SHP77 (cell line): Measurements from ENCODE around the gene CORO7.

ENCODE experiments used
- DNase-seq, 2 experiments: peaks; one replicate each; lab custom pipeline; 2025; lab: John Stamatoyannopoulos, UW

Gene CORO7

DNA sequence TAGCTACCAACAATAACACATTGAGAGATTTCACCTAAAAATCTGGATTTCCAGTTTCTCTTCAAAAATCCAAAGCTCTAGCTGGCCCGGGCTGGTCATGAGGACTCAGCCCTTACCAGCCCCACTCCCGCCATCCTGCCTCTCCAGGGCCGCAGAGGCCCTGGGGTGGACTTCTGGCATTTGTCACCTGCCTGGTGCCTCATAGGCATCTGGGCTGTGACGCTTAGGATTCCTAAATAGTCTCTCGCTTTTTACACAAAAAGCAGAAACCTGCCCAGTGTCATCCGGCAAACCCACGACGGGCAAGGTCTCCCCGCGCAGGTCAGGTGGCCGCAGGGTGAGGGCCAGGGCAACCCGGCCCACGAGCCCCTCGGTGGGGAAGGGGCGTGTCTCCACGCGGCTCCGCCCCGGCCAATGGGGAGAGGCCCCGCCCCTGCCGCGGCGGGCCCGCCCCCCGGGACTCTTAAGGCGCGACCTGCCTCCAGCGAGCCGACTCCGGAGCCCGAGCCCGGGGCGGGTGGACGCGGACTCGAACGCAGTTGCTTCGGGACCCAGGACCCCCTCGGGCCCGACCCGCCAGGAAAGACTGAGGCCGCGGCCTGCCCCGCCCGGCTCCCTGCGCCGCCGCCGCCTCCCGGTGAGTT is 44.9 kb downstream of the CORO7 start, which contains the start of gene VASN:
Gene VASN, plus strand, starts transcription at position 492 of the 644 bp plus-strand sequence. CDS start 9,030 bp downstream, outside the sequence.
- peak in 1 of 2 experiments; percentile 52 for DNase-seq

DNA sequence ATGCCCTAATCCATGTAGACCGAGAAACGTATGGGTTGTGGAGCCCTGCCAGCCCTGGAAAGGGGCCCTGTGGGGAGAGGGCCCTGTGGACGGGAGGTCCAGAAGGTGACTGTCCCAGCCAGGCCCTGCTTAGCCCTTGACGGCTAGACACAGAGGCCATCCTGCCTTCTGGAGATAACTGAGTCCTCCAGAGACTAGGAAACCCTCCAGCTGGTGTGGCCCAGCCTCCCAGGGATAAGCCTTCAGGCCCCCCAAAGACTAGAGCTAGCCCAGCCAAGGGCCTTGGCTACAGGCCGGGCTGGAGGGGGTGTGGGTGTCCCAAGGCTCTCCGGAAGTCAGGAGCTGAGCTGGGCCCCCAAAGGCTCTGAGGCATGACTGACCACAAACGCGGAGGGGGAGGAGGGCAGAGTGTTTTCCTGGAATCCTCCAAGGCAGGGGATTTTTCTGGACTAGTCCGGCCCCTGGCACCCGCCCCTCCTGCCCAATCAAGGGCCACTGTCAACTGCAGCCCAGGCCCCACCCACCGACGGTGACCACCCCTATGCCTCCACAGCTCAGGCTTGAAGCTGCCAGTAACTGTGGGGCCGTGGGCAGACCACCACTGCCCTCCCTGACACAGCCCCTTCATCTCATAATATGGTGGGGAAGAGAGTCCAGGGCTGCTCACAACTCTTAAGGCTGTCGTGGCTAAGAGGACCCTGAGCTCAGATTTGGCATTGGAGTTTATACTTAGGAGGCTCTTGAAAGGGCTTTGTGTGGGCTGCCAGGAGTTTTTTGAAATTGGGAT is 45.6 kb downstream of the CORO7 start:
- no peak for DNase-seq

DNA sequence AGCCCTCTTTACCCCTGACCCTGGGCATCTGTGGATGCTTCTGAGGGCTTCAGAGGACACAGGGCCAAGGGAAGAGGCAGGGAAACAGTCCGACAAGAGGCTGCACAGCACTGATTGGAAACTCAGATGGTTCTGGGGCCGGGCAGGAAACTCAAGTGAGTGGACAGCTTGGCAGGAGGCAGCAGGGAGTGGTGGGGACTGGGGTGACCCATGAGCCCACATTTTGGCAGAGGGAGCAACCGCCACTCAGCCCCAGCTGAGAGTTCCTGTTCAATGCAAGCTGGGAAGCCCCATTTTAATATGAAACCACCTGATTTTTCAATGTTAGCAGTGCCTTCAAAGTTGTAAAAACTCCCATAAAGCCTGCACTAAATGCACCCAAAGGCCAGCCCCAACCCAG is 46.2 kb downstream of the CORO7 start:
- DNase-seq, result no peak

DNA sequence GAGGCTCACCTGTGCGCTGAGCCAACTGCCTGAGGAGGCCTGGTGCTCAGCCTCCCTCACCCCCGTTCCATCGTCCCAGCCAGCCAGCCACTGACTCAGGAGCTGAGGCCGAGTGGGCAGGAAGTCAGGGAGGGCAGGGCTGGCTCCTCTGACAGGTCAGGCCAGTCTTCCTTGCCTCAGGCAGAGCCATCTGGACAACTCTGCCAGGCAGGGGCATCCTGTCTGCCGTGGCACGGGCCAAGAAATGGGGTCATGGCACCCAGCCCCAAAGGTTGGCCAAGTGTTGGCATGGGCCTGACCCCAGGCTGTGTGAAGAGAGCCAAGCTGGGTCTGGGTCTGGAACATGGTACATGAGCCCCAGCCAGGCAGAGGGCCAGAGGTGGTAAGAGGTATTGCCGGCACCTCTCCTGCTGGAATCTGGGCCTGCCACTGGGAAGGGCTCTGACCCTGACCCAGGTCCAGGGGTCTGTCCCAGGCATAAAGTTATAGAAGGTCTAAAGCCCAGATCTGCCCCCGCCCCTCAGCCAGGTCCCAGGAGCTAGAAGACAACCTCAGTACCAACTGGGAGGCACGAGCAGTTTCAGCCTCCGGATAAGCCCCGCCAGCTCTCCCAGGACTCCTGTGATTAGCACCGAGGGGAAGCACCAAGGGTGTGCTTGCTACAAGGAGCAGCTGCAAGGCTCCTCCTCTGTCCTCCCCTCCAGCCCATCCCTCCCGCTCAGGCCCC is 47.2 kb downstream of the CORO7 start:
- no peak for DNase-seq

DNA sequence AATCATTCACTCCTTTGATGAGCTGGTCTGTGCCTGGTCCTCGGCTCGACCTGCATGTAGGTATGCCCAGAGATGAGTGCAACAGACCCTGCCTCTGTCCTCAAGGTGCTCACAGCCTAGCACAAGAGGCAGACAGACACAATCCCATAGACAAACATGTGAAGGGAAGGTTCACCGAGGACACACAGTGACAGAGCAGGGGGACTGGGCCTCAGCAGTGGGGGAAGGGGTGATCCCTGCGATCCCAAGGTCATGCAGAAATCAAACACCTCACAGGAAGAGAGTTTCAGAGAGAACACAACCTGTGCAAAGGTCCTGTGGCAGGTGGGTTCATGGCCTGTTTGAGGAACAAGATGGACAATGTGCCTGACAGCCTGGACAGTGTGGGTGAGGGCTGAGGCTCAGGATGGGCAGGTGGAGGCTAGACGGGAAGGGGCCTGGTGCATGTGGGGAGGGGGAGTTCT is 49.0 kb downstream of the CORO7 start:
- no peak for DNase-seq

DNA sequence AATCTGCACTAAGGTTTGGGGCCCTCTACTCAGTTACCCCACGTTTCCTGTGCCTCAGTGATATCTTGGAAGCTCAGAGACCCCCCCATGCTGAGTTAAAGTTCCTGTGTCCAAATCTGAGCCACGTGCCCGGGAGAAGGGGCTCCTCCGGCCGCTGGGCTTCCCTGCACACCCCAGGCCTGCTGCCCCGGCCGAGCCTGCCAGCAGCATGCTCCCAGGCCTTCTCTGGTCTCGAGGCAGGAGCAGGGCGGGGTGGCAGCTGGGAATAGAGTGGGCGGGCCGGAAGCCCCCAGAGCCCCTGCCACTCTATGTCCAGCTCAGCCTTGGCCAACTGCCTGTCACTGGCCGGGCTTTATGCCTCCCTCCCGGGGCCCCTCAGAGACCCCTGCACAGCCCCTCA is 50.4 kb downstream of the CORO7 start:
- DNase-seq, result no peak

DNA sequence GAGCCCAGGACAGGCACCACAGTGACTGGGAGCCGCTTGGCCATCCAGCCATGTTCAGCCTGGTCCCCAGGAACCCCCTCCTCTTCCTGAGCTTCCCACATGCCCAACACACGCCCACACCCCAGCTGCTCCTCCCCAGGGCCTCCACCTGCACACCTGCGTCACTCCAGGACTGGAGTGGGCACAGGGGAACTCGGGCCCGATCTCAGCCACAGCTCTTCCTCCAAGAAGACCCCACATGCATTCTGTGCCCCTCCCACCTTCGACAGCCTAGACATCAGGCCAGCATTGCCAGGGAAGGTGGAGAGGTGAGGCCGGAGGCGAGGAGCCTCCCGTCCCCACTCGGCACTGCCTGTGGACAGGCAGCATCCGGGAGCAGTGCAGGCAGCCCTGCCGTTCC is 50.8 kb downstream of the CORO7 start:
- no peak for DNase-seq

DNA sequence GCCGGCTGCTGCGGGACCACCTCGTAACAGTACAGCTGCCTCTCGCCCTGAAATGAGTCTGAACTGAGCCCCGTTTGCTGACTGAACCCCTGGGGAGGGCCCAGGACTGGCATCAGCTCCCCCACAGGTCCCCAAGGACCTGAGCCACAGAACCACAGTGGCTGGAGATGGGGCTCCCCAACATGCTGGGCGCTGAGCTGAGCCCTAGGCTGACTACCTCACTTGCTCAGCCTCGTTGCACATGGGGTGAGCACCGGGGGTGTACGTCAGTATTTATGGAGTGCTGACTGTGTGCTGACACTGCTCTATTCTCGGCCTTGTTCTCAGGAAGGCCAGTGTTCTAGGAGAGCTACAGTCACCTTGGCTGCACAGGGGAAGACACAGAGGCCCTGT is 51.4 kb downstream of the CORO7 start:
- no peak for DNase-seq

DNA sequence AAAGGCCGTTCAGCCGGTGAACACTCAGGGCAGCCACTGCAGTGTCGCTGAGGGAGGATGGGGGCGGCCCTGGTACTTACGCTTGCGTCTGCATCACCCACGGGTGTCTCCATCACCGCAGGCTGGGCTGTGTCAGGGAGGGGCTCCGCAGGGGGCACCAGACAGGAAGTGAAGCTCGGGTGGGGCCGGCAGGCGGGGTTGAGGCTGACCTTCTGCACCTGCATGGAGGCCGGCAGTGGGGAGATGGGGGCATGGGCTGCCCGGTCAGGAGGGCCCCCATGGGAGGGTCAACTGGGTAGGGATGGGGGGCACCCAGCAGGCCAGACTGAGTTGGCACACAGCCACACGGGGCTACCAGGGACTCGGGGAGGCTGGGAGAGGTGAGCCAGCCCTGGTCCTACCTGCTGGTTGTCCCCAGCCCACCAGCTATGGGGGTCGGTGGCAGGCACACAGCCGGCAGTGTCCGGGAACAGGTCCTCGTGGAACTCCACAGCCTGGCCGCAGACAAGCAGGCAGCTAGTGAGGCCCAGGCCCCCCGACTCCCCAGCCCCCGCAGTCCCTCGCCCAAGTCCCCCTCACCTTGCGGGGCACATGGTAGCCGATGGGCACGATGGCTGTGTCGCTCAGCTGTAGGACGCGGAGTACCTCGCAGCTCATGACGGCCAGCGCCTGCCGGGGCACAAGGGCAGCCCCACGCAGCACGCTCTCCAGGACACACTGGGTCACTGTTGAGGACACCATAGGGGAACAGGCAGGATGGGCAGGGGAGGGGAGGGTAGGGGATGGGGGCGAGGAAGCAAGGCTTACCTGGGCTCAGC is 52.0 kb downstream of the CORO7 start:
- no peak for DNase-seq

DNA sequence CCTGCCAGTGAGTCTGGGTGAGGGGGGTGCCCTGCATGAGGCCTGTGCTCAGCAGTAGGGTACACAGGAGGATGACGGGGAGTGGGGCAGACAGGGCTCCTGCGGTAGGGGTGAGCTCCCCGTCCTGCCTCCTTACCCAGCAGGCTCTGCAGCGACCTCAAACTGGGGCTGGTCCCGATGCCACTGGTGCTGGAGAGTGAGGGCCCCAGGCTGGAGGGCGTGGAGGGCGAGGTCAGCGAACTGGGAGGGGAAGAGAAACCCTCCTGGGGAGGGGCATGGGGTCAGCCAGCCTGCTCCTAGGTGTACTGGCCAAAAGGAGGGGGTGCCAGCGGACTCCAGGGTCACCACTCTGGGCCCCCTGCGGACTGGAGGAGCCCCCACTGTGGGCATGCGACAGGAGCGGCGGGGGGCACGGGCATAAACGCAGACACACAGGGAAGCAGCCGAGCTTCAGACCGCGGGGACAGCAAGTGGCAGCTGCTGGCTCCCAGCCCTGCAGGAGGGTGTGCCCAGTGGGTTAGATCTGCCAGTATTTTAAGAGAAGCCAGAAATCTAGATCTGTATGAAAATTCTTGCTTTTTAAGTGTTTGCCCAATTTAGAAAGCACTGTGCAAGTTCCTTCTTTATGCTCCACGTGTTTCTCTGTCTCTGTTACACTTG is 53.8 kb downstream of the CORO7 start:
- no peak for DNase-seq

DNA sequence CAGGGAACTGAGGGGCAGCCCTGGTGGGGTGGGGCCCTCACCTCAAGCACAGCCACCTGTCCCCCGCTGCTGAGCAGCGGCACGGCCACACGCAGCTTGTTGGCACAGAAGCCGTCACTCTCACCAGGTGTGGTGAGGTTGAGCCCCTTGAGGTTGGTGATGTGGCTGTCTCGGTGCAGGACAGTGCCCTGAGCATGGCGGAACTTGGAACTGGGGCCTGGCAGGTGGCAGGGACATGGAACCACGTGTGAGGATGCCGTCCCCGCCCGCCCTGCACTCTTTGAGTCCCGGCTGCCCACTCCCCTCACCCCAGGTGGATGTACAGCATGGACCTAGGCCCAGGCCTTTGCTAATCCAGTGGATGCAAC is 54.5 kb downstream of the CORO7 start:
- no peak for DNase-seq

DNA sequence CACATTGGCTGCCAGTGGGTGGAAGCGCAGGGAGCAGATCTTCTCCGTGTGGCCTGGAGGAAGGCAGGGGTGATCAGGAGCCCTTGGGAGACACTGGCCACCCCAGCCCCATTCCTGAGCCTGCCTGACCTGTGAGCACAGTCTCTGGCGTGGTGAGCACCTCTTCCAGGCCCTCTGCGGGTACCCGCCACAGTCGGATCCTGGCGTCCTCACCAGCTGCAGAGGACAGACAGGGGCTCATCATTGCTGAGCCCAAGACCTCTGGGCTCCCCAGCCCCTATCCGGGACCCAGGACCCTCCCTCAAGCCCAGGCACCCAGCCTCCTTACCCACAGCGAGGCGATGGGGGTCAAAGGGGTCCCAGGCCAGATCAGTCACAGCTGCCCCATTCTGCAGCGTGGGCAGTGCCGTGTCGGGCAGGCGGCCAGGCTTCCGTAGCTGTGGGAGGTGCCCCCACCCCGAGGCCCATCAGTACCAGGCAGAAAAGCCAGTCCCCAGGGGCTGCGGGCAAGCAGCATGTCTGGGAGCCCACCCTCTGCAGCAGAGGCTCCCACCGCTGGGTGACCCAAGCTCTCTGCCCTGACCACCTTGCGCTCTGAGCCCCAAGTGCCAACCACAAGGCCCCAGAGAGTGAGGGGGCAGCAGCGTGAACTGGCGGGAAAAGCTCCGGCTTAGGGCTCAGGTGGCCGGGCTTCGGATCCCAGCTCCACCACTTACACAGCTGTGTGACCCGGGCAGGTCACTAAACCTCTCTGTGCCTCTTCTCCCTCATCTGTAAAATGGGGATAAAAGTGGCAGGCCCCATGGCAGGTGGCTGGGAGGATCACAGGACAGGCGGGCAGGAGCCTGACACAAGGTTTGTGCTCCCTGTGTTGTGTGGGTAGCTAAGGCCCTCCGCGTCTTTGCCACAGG is 55.1 kb downstream of the CORO7 start:
- no peak for DNase-seq

DNA sequence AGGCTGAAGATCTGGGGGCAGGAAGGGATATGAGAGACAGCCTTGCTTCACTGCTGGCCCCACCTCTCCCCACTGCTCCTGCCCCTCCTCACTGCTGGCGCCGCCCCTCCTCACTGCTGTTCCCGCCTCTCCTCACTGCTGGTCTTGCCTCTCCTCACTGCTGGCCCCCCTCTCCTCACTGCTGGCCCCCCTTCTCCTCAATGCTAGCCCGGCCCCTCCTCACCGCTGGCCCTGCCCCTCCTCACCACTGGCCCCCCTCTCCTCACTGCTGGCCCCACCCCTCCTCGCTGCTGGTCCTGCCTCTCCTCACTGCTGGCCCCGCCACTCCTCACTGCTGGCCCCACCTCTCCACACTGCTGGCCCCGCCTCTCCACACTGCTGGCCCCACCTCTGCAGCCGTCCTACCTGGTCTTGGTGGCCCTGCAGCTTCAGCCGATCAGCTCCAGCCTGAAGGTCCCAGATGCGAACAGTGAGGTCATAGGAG is 55.8 kb downstream of the CORO7 start:
- no peak for DNase-seq

DNA sequence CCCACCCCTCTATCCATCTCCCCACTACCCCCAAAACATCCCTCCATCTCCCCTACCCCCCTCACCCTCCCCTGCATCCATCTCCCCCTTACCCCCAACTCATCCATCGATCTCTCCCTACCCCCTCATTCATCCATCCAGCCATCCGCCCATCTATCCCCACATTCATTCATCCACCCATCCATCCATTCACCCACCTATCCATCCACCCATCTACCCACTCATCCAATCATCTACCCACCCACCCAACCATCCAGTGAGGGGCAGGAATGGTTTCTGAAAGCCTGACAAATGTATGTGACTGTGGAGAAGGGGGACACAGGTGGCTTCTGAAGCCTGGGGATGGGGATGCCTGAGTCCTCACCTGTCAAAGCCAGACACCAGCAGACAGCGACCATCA is 56.5 kb downstream of the CORO7 start:
- DNase-seq, result no peak

DNA sequence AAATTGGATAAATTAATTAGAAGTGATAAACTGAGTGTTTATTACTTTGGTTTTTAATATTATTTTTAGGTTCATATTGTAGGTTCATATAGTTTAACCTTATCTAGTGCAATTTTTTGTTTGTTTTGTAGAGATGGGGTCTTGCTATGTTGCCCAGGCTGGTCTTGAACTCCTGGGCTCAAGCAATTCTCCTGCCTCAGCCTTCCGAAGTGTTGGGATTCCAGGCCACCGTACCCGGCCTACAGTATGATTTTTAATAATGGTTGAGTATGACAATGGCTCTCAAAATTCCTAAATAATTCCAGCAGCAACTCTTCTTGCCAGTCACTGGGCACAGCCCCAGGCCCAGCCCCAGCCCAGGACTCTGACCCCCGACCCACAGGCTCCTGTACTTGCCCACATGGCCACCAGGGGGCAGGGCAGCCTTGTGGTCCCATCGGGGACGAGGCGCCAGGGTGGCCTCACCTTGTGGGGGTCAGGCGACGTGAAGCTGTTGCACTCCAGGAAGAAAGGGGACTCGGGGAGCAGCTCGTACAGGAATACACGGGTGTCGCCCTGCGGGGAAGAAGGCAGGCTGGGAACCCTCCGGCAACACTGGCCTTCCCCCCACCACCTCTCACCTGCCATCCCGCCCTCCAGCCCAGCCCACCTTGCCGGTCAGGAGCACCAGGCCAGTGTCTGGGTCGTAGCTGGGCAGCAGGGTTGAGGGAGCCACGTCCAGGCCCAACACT is 57.4 kb downstream of the CORO7 start:
- DNase-seq, result peak; percentile 14 to 23

DNA sequence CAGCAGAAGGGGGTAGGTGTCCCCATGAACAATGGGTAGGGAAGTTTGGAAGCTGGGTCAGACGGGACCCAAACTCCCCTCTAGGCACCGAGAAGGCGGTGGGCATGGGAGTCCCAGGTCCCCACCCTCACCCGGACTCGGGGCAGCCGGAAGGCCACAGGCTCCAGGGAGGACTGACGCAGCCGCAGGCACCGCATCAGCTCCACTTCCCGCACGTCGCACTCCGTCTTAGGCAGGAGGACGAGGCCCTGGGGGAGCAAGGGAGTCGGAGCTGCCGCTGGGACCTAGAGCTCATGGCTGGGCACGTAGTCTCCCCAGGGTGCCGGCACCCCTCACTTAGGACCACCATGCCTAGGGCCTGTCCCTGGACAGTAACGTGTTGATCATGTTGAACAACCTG is 58.2 kb downstream of the CORO7 start:
- no peak for DNase-seq

DNA sequence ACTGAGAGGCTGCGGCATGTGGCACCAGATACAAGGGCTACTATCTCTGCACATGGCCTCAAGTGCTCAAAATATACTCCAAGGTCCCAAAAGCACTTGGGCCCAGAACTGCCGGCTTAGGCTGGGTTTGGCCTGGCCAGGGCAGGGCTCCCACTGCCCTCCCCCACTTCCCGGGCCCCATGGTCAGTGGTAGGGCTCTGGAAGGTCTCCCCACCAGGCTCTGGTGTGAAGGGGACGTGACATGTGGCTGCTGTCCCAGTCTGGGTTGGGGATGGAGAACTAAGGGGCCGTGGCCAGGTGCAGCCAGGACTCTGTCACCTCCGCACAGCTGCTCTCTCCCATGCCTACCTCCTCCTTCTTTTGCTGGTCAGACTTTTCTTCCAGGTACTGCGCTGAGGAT is 59.6 kb downstream of the CORO7 start:
- no peak for DNase-seq

DNA sequence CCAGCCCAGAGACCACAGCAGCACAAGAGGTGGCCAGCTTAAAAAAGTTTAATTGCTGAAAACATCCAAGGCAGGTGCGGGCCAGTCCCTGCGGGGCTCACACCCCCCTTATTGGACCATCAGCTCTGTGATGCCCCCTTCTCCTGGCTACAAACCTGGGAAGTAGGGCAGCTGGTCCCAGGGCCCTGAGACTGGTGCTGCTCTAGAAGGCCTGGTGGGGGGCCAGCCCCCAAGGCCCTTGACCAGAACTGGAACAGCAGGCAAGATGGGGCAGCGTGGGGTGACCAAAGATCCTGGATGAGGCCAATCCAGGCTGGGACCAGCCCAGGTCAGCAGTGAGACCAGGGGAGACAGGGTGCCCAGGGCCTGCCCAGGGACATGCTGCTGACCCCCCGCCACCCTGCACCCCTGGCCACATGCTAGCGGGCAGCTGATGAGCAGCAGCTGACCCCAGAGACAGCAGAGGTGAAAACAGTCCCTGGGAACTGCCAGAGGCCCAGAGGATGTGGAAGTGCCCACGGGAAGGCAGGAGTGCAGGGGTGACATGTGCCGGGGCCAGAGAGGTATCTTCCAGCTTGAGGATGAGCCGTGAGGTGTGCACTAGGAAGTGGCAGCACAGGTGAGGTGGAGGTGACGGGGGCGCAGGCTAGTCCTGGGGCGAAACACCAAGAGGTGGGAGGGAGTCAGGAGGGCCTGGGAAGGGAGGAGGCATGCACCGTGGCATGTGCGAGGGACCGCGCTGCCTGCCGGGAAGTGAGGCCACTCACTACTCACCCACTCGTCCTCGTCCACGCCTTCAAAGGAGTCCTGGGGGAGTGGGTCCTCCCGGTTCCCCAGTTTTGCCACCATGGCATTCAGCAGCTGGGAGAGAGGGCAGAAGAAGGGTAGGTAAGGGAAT is 61.6 kb downstream of the CORO7 start:
- DNase-seq, result no peak

DNA sequence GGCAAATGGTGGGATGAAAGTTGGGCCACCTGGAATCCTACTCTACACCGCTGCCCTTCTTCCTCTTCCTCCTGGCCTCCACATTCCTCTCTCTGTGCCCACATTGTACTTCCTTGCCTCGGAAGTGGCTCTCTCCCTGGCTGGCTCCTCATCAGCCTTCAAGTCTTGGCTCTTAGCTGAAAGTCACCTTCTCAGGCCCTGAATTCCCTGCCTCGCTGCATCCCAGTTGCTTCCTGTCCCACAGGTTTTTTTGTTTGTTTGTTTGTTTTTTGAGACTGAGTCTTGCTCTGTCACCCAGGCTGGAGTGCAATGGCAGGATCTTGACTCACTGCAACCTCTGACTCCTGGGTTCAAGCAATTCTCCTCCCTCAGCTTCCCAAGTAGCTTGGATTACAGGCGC is 62.7 kb downstream of the CORO7 start:
- DNase-seq, result no peak
